Activated CD4-positive, alpha-beta T cell treated with anti-CD3 and anti-CD28 coated beads for 4 hours (primary cell): ENCODE measurements around the gene COL16A1.
"Not testable (repeated sequence)": the region's sequence is repeated elsewhere in the genome, so short reads cannot be mapped to it uniquely, and the experiment has no call there.

ENCODE experiments used
- DNase-seq, 2 donors: peaks; one replicate each; pipeline ENCODE4 v3.0.0-alpha.2; 2020

Gene COL16A1

DNA sequence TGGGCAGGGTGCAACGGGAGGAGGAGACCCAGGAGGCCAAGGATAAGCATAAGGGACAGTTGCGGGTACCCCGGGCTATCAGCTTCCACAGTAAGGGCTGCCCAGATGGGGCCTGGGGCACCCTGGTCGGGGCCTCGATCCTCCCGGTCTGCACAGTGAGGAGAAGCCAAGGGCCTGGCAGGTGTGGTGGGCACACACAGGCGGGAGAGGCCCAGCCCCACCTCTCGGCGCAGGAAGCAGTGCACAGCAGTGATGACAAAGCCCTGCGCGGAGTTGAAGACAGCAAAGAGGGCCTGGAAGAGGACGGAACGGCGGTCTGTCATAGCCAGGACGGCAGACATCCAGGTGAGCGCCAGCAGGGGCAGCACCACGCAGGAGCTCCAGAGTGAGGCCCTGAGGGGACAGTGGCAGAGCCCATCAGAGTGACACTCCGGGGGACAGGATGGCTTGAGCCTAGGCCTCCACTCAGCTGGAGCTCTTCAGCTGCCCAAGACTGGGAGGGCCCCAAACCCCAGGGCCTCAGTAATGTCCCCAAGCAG lies 29.0 kb upstream of the COL16A1 start:
- no peak for DNase-seq

DNA sequence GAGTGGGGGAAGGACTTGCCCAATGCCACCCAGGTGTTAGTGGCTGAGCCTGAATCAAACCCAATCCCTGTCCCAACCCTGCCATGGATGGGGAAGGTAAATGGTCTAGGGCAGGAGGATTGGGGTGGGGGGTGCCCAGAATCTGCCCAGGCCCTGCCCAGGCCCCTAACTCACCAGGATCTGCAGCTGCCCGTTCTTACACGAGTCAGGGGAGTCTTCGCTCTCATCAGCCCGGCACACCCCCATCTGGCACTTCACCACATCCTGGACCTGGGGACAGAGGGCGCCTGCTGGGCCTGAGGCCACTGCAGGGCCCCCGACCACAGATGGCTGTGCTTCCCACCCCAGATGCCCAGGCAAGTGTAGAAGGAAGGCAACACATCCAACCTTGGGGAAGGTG lies 28.5 kb upstream of the COL16A1 start:
- DNase-seq, result no peak

DNA sequence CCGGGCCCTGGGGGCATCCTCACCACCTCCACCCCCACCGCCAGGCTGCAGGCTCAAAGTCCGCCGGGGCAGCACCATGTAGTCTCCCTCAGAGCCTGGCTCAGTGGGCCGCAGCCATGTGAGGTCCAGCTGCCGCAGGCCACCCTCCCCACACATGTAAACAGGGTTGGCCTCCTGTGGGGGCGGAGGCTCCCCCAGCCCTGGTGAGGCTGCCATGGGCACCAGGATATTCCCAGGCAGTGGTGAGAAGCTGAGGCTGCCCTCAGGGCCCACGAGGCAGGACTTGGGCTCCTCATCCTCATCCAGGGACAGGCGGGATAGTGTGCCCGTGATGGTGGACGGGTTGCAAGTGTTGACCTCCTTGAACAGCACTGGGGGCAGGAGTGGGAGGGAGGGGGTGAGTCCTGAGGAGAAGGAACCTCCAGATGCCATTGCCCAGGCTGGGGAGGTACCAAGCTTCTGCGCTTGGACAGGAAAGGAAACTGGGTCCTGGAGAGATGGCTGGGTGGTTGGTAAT lies 27.3 kb upstream of the COL16A1 start:
- DNase-seq, result no peak

DNA sequence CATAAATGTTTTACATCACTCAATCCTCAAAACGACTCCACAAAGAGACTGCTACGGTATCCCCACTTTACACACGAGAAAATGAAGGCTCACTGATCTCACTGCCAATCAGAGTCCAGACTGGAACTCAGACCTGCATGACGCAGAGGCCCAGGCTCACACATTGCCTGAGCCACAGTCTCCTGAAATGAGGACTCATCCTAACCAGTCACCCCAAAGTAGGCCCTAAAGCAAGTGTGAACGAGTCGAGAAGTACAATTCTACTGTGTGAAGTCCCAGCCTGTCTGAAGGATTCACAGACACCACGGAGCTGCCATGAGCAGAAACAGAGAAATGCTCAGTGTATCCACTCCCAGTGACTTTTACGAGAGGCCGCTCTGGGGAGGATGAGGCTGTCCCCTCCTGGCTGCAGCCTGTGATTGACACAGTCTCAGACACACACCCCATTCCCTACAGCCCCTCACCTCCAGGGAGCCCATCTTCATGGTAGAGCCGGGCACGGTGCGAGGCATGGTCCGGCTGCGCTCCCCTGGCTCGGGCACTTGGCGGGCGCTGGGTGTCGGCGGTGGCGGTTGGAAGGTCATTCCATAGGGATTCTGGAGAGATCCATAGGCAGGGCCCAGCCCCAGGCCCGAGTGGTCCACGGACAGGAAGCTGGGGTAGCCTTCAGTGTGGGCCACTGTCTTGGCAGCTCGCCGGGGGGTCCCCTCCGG lies 26.7 kb upstream of the COL16A1 start:
- no peak for DNase-seq

- no peak for DNase-seq
These were observed 24.0 kb upstream of the COL16A1 start for GRCh38 chr1:31727849-31728248.

DNA sequence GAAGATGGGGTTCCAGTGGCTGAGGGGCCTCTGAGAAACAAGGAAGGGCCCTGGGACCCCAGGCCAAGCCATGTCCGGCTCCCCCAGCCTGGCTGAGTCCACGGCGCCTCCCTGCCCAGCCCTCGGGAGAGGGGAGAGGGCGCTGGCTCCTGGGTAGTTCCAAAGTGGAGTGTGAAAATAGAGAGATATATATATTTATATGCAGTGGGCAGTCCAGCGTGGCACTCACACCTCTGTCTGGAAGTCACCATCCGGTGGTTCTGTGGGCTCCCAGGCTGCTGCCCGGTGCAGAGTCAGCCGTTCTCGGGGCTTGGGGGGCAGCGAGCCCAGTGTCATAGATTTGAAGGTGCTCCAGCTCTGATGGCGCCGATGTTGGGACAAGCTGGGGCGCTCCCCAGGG lies 23.4 kb upstream of the COL16A1 start:
- no peak for DNase-seq

- no peak for DNase-seq
These were observed 22.9 kb upstream of the COL16A1 start for GRCh38 chr1:31726715-31727114.

DNA sequence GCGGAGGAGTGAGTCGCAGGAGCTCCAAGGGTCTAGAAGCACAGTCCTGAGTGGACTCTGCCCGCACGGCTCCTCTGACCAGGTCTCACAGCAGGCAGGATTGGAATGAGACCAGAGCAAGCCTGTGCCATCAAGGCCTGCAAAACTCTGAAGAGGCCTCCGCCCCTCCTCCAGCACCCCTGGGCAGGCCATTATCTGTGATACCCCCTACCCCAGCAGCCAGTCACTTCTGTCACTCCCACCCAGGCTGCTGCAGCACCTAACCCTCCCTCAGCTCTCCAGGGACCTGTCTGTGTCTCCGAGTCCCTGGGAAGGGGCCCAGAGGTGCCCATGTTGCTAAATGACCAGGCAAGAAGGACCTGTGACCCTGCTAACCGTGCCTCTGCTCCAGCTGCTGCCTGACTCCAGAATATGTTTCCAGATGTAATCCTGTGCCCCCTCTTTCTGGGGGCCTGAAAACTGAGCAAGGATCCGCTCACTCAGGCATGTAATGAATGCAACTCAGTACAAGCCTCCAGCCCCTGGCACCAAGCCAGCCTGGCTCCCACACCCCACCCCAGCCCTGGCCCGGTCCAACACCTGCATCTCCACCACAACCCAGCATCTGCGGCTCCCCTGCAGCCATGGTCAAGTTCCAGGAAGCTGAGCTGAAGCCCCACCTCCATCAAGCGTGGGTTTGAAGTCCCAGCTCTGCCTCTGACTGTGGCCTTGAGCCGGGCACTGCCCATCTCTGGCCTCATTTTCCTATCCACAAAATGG lies 22.1 kb upstream of the COL16A1 start:
- DNase-seq, result no peak

DNA sequence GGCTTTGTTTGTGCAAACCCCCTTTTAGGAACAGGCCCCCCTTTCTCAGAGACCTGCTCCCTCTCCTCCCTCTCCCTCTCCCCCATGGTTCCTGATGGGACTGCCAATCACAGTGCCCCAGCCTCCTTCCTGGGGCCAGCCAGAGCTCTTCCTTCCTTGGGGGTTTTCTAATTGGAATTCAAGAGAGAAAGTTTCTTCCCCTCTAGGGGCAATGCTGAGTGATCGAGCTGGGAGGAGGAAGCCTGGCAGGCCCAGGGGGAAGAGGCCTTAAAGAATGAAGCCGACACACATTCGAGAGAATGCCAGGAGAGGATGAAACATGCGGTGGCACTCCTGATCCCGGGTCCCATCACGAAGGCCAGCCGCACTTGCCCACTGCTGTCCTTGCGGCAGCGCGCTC lies 21.3 kb upstream of the COL16A1 start:
- DNase-seq, result no peak

GRCh38 chr1:31723828-31724359 lies 20.1 kb upstream of the COL16A1 start:
- peak in 1 of 2 donors; percentile 25 for DNase-seq

GRCh38 chr1:31718327-31718897 lies 14.6 kb upstream of the COL16A1 start:
- no peak for DNase-seq

DNA sequence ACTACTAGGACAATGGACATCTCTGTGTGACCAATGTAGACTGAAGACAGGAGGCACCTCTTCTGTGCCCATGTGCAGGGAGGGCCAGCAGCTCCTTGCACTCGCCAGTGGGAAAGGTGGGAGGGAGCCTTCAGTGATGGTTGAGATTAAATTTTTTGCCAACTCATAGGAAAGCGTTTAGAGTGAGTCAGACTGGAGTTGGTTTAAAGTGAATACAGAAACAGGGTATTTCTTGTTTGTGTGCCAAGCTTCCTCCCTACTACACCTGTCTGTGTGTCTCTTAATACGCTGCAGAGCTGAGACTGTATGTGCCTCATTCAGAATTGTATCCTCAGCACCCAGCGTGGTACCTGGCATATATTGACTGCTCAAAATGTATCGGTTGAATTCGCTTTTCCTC lies 13.5 kb upstream of the COL16A1 start:
- no peak for DNase-seq

DNA sequence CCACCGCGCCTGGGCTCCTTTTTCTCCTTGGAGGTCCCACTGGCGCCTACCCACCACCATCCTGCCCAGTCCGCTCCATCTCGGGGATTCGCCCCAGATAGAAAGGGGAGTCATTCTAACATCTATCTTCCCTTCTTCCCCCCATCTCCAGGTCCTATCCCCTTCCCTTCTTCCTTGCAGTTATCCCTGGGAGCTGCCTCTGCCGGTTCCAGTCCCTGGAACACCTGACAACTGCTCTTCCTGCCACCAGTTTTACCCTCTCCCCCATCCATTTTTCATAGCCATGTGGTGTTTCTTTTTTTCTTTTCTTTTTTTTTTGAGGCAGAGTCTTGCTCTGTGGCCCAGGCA lies 12.0 kb upstream of the COL16A1 start:
- no peak for DNase-seq

GRCh38 chr1:31715087-31715872 lies 11.5 kb upstream of the COL16A1 start:
- DNase-seq, result no peak

GRCh38 chr1:31714442-31715086 lies 10.7 kb upstream of the COL16A1 start:
- peak; percentile 12 to 27 for DNase-seq

- no peak for DNase-seq
These were observed 8.8 kb upstream of the COL16A1 start for GRCh38 chr1:31712630-31713029.

- DNase-seq, result no peak
These were observed 8.3 kb upstream of the COL16A1 start for GRCh38 chr1:31712068-31712467.

DNA sequence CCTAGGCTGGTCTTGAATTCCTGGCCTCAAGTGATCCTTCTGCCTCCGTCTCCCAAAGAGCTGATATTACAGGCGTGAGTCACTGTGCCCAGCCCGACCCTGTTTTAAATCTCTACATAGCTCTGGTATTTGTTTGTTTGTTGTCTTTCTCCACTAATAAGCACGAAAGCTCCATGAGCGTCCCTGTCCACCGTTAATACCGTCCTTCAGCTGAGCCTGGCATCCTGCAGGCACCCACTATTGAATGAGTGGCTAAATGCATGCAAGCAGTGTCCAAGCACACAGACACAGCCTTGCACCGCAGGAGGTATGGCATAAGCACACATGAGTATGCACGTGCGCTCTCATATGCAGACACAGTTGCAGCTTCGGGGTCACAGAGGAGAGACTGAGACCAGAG lies 4.5 kb upstream of the COL16A1 start:
- DNase-seq, result no peak

DNA sequence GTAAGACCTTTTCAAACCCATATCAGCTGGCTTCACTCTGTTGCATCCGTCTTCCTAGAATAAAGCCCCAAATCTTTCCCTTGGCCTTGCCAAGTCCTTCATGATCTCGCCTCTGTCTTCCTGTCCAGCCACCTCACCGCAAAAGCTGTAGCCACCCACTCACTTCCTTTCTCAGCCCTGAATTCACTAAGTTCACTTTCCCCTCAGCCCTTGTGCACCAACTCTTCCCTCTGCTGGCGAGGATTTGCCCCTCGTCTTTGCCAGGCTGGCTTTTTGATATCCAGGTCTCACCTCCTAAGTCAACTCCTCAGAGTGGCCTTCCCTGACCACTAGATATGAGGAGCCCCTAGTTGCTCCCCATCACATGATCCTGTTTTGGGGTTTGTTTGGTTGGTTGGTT lies 3.9 kb upstream of the COL16A1 start:
- DNase-seq, result no peak

- DNase-seq, result not testable (repeated sequence)
These were observed 3.3 kb upstream of the COL16A1 start for GRCh38 chr1:31707059-31707600.

- no peak for DNase-seq
These were observed 2.7 kb upstream of the COL16A1 start for GRCh38 chr1:31706384-31707058.
